ENCODE results near the gene ZRANB3.

- peak; percentile 28 for TF ChIP-seq CTCF (IDR thresholded peaks at IDR 0.05; ENCODE audit: low read length)
- no peak for TF ChIP-seq EZH2phosphoT487 (IDR thresholded peaks at IDR 0.05; ENCODE audit: low read length)
- no peak for TF ChIP-seq EZH2 (optimal IDR thresholded peaks at IDR 0.05; ENCODE audit: low read depth, low read length)
These were observed 496 bp upstream of the ZRANB3 start, which contains the start of gene R3HDM1 for GRCh38 chr2:135531231-135532197.

Measured in MM.1S (cell line).